Natural killer cell (primary cell): ENCODE measurements around the gene SRP68. TPM values are rescaled to one million over a fixed set of nuclear protein-coding genes. Genes with fewer than 3 reads are reported as not detected.

Experiments
- ATAC-seq, 3 donors: fragments of 150-1000 bp in 2 of 3; fragments of 200-7000 bp in 1 of 3; cut with Tn5 transposase; 1 replicate in 1 of 3; 2 replicates in 2 of 3; pipeline ENCODE4 v1.10.0; 2021; ENCODE audit warnings: mild to moderate bottlenecking in 2 of 3, moderate library complexity in 2 of 3
- DNase-seq, 2 donors: peaks; one replicate each; pipeline versions ENCODE4 v3.0.0 to v3.0.0-alpha.2; 2013 to 2021; ENCODE audit warnings: mixed read lengths in 1 of 2
- H3K27ac ChIP-seq: one replicate; pipeline ENCODE4 v1.5.1; 2013; ENCODE audit warnings: mild to moderate bottlenecking, low read length
- H3K27me3 ChIP-seq: one replicate; pipeline ENCODE4 v1.6.1; 2013; ENCODE audit warnings: low read length; ENCODE audit not compliant: control insufficient read depth, insufficient read depth
- H3K36me3 ChIP-seq: one replicate; pipeline ENCODE4 v1.6.1; 2013; ENCODE audit warnings: low read length; ENCODE audit not compliant: control insufficient read depth, insufficient read depth
- H3K4me1 ChIP-seq: one replicate; pipeline ENCODE4 v1.6.1; 2013; ENCODE audit warnings: low read length; ENCODE audit not compliant: control insufficient read depth, insufficient read depth
- H3K4me3 ChIP-seq: one replicate; pipeline ENCODE4 v1.5.1; 2013; ENCODE audit warnings: low read length
- H3K9me3 ChIP-seq: one replicate; pipeline ENCODE4 v1.6.1; 2013; ENCODE audit warnings: low read length; ENCODE audit not compliant: control insufficient read depth, insufficient read depth
- H3K27ac Mint-ChIP-seq, 2 donors: one replicate each; pipeline ENCODE4 v1.8.0; 2022; ENCODE audit warnings: mild to moderate bottlenecking in 2 of 2, mixed read lengths in 2 of 2, moderate library complexity in 1 of 2
- H3K27me3 Mint-ChIP-seq, 2 donors: one replicate each; pipeline ENCODE4 v1.8.0; 2022; ENCODE audit warnings: low read depth in 2 of 2, mixed read lengths in 2 of 2
- H3K36me3 Mint-ChIP-seq: one replicate; pipeline ENCODE4 v1.8.0; 2022; ENCODE audit warnings: mixed read lengths
- H3K4me1 Mint-ChIP-seq, 2 donors: one replicate each; pipeline ENCODE4 v1.8.0; 2022; ENCODE audit warnings: mixed read lengths in 2 of 2
- H3K4me3 Mint-ChIP-seq: one replicate; pipeline ENCODE4 v1.8.0; 2022; ENCODE audit warnings: mild to moderate bottlenecking, moderate library complexity, mixed read lengths
- H3K9me3 Mint-ChIP-seq, 2 donors: one replicate each; pipeline ENCODE4 v1.8.0; 2022; ENCODE audit warnings: mixed read lengths in 2 of 2
- CTCF ChIP-seq: fragments of 200-600 bp; IDR thresholded peaks from one replicate; pipeline ENCODE4 v1.8.0; 2022; ENCODE audit warnings: antibody characterized with exemption
- WGBS: methylation state at CpG from one replicate; pipeline ENCODE4 v1.1.7; 2013; ENCODE audit warnings: missing lambda C conversion rate; ENCODE audit not compliant: insufficient coverage; 5-methylcytosine and 5-hydroxymethylcytosine counted together
- intact Hi-C: fragments of 100-400 bp; cut with micrococcal nuclease; formaldehyde crosslinking; loops from one replicate; pipeline ENCODE4 v1.14.2; 2022
- total RNA-seq, 4 donors: library from RNA; stranded (reverse); fragments of 120-200 nt in 1 of 4; gene quantifications; one replicate each; pipeline versions ENCODE4 v1.2.3 to v1.2.4, GENCODE V29; 2013 to 2022

Gene SRP68
- total RNA-seq, 3 donors from 2014 or later (not counting 1 experiment from before 2014, with no cell fraction given) = 57.8 to 74.4 (median 70.7) TPM

GRCh38 chr17:75998327-75998795 is 74.0 kb downstream of the SRP68 start:
- Histone ChIP-seq H3K4me3 (no peak overlapping the region), H3K9me3 (no peaks in the 10 kb centered on the region), H3K27ac (no peak overlapping the region), H3K4me1 (peaks cover 11% of the 10 kb centered on the region), H3K36me3 (peaks cover 7% of the 10 kb centered on the region), H3K27me3 (no peaks in the 10 kb centered on the region)
- peaks cover 10 to 11% of the 10 kb centered on the region in 2 donors for H3K4me1 Mint-ChIP-seq
- no peak overlapping the region for H3K4me3 Mint-ChIP-seq
- H3K27me3 Mint-ChIP-seq = no peaks in the 10 kb centered on the region
- TF ChIP-seq CTCF = no peak
- no peaks in the 10 kb centered on the region for H3K9me3 Mint-ChIP-seq
- WGBS = 96% methylated on average over 9 of the region's 9 CpGs
- intact Hi-C loops = no loop called here
- ATAC-seq (no peak), DNase-seq (no peak)
- H3K36me3 Mint-ChIP-seq = no peaks in the 10 kb centered on the region
- no peak overlapping the region for H3K27ac Mint-ChIP-seq

- WGBS = 20% methylated on average over 18 of the region's 18 CpGs
- peaks cover 11% of the 10 kb centered on the region for H3K36me3 ChIP-seq
- H3K4me3 ChIP-seq = no peak overlapping the region
- no peak for TF ChIP-seq CTCF
- intact Hi-C loops = no loop called here
- no peaks in the 10 kb centered on the region for H3K9me3 ChIP-seq
- H3K27me3 ChIP-seq = no peaks in the 10 kb centered on the region
- peaks cover 10 to 11% of the 10 kb centered on the region in 2 donors for H3K4me1 Mint-ChIP-seq
- H3K4me1 ChIP-seq = peaks cover 11% of the 10 kb centered on the region
- no peaks in the 10 kb centered on the region for H3K9me3 Mint-ChIP-seq
- no peaks in the 10 kb centered on the region for H3K27me3 Mint-ChIP-seq
- peak in 1 of 2 donors; percentile 71 for DNase-seq
- no peak overlapping the region for H3K27ac ChIP-seq
- H3K4me3 Mint-ChIP-seq = no peak overlapping the region
- no peaks in the 10 kb centered on the region for H3K36me3 Mint-ChIP-seq
- peak in 2 of 3 donors; percentile 35 to 60 for ATAC-seq
- peak overlapping the region in 1 of 2 donors; percentile 28 for H3K27ac Mint-ChIP-seq
Observed at GRCh38 chr17:75996665-75997590, 75.4 kb downstream of the SRP68 start.

- H3K9me3 ChIP-seq = no peaks in the 10 kb centered on the region
- Mint-ChIP-seq H3K4me3 (no peak overlapping the region), H3K9me3 (no peaks in the 10 kb centered on the region), H3K36me3 (no peaks in the 10 kb centered on the region), H3K4me1 (peaks cover 10 to 11% of the 10 kb centered on the region in 2 donors), H3K27ac (no peak overlapping the region), H3K27me3 (no peaks in the 10 kb centered on the region)
- no peak overlapping the region for H3K27ac ChIP-seq
- DNase-seq (no peak), ATAC-seq (no peak)
- intact Hi-C loops = no loop called here
- WGBS = 94% methylated on average over 7 of the region's 7 CpGs
- peaks cover 9% of the 10 kb centered on the region for H3K36me3 ChIP-seq
- no peak overlapping the region for H3K4me3 ChIP-seq
- peaks cover 11% of the 10 kb centered on the region for H3K4me1 ChIP-seq
- no peak for TF ChIP-seq CTCF
- H3K27me3 ChIP-seq = no peaks in the 10 kb centered on the region
Observed at GRCh38 chr17:75995385-75995925, 76.9 kb downstream of the SRP68 start.
